CD14-positive monocyte (primary cell): ENCODE data around the gene GRM5. TPM values are rescaled to one million over a fixed set of nuclear protein-coding genes. Genes with fewer than 3 reads are reported as not detected.

Source experiments
- DNase-seq, 3 donors: peaks; one replicate each; pipeline ENCODE4 v3.0.0-alpha.2; 2011 to 2022
- H2AFZ ChIP-seq: 2 replicates; pipeline ENCODE4 v1.6.0; 2012; ENCODE audit warnings: mild to moderate bottlenecking, low read depth, low read length, inconsistent platforms; ENCODE audit not compliant: insufficient read depth, poor library complexity, severe bottlenecking
- H3K27ac ChIP-seq, 2 donors: 1 replicate in 1 of 2; 2 replicates in 1 of 2; pipeline ENCODE4 v1.5.1; 2012 to 2013; ENCODE audit warnings: low read length in 2 of 2, control low read depth in 1 of 2, inconsistent platforms in 1 of 2, low read depth in 1 of 2, mild to moderate bottlenecking in 1 of 2
- H3K27me3 ChIP-seq, 2 donors: one replicate each; pipeline versions ENCODE4 v1.6.0 to v1.6.1; 2011 to 2013; ENCODE audit warnings: low read length in 2 of 2; ENCODE audit not compliant: control insufficient read depth in 2 of 2, insufficient read depth in 2 of 2
- H3K36me3 ChIP-seq, 2 donors: replicated peaks in 1 of 2; 1 replicate in 1 of 2; 2 replicates in 1 of 2; pipeline versions ENCODE4 v1.5.1 to v1.6.1; 2012 to 2013; ENCODE audit warnings: low read length in 2 of 2, control low read depth in 1 of 2, inconsistent platforms in 1 of 2, mild to moderate bottlenecking in 1 of 2; ENCODE audit not compliant: insufficient read depth in 2 of 2, control insufficient read depth in 1 of 2
- H3K4me1 ChIP-seq, 2 donors: 1 replicate in 1 of 2; 2 replicates in 1 of 2; pipeline versions ENCODE4 v1.5.1 to v1.6.1; 2012 to 2013; ENCODE audit warnings: low read length in 2 of 2, control low read depth in 1 of 2, inconsistent platforms in 1 of 2, mild to moderate bottlenecking in 1 of 2, moderate library complexity in 1 of 2; ENCODE audit not compliant: insufficient read depth in 2 of 2, control insufficient read depth in 1 of 2
- H3K4me2 ChIP-seq: replicated peaks from 2 replicates; pipeline ENCODE3; 2012; ENCODE audit warnings: low read length, moderate library complexity, mild to moderate bottlenecking; ENCODE audit not compliant: poor library complexity, severe bottlenecking; ENCODE audit errors: extremely low read depth
- H3K4me3 ChIP-seq, 3 experiments: fragments of 200-600 bp in 1 of 3; sonication (generic) in 1 of 3; replicated peaks in 1 of 3; 1 replicate in 2 of 3; 2 replicates in 1 of 3; pipeline ENCODE4 v1.5.1; 2011 to 2013; ENCODE audit warnings: low read length in 3 of 3, mild to moderate bottlenecking in 3 of 3, control low read depth in 2 of 3, low read depth in 2 of 3, inconsistent platforms in 1 of 3, moderate library complexity in 1 of 3
- H3K79me2 ChIP-seq: 2 replicates; pipeline ENCODE4 v1.6.0; 2012; ENCODE audit warnings: mild to moderate bottlenecking, control low read depth, inconsistent platforms, low read length, moderate library complexity; ENCODE audit not compliant: insufficient read depth
- H3K9ac ChIP-seq: 2 replicates; pipeline ENCODE4 v1.6.0; 2017; ENCODE audit warnings: low read length, mild to moderate bottlenecking; ENCODE audit not compliant: insufficient read depth, poor library complexity, severe bottlenecking
- H3K9me3 ChIP-seq, 2 donors: replicated peaks in 1 of 2; 1 replicate in 1 of 2; 2 replicates in 1 of 2; pipeline versions ENCODE4 v1.5.1 to v1.6.1; 2012 to 2013; ENCODE audit warnings: low read length in 2 of 2, control low read depth in 1 of 2; ENCODE audit not compliant: control insufficient read depth in 1 of 2, insufficient read depth in 1 of 2
- H4K20me1 ChIP-seq: 2 replicates; pipeline ENCODE4 v1.6.0; 2012; ENCODE audit warnings: mild to moderate bottlenecking, low read length, control low read depth, moderate library complexity; ENCODE audit not compliant: insufficient read depth
- H3K27ac Mint-ChIP-seq, 7 donors: one replicate each; pipeline ENCODE4 v1.8.0; 2020; ENCODE audit warnings: mild to moderate bottlenecking in 7 of 7, mixed read lengths in 7 of 7, moderate library complexity in 6 of 7, inconsistent platforms in 2 of 7
- H3K27me3 Mint-ChIP-seq, 3 donors: one replicate each; pipeline ENCODE4 v1.8.0; 2021 to 2022; ENCODE audit warnings: low read depth in 3 of 3, mild to moderate bottlenecking in 3 of 3, mixed read lengths in 3 of 3, moderate library complexity in 3 of 3, inconsistent platforms in 1 of 3
- H3K36me3 Mint-ChIP-seq, 2 donors: one replicate each; pipeline ENCODE4 v1.8.0; 2020; ENCODE audit warnings: mixed read lengths in 2 of 2, inconsistent platforms in 1 of 2, mild to moderate bottlenecking in 1 of 2
- H3K4me1 Mint-ChIP-seq: one replicate; pipeline ENCODE4 v1.8.0; 2020; ENCODE audit warnings: mild to moderate bottlenecking, mixed read lengths
- H3K4me3 Mint-ChIP-seq, 2 donors: one replicate each; pipeline ENCODE4 v1.8.0; 2020; ENCODE audit warnings: mild to moderate bottlenecking in 2 of 2, mixed read lengths in 2 of 2, moderate library complexity in 1 of 2
- H3K9me3 Mint-ChIP-seq, 7 donors: one replicate each; pipeline ENCODE4 v1.8.0; 2020 to 2022; ENCODE audit warnings: mixed read lengths in 7 of 7, mild to moderate bottlenecking in 6 of 7, moderate library complexity in 6 of 7, inconsistent platforms in 2 of 7
- CTCF ChIP-seq: fragments of 200-600 bp; IDR thresholded peaks from one replicate; pipeline ENCODE4 v1.8.0; 2022; ENCODE audit warnings: antibody characterized with exemption, mild to moderate bottlenecking
- WGBS: methylation state at CpG from one replicate; pipeline ENCODE4 v1.1.5; 2013; ENCODE audit warnings: missing lambda C conversion rate; ENCODE audit not compliant: insufficient coverage; 5-methylcytosine and 5-hydroxymethylcytosine counted together
- intact Hi-C, 2 donors: fragments of 100-400 bp; cut with micrococcal nuclease; formaldehyde crosslinking; loops; one replicate each; pipeline versions ENCODE4 v1.15.0 to v1.15.1; 2023
- polyA plus RNA-seq, 3 donors: library from polyadenylated mRNA; depleted of rRNA in 1 of 3; unstranded in 2 of 3; stranded (reverse) in 1 of 3; fragments of 300-500 nt in 2 of 3; fragments of >200 nt in 1 of 3; fragmentation: Illumina TruSeq in 2 of 3; gene quantifications; 1 replicate in 2 of 3; 2 replicates in 1 of 3; pipeline ENCODE4 v1.2.3, GENCODE V29; 2012 to 2021

Gene GRM5
- polyA plus RNA-seq, 3 donors: not detected

GRCh38 chr11:88543902-88544655, 521.7 kb downstream of the GRM5 start:
- no peaks in the 10 kb centered on the region for H3K27me3 ChIP-seq
- DNase-seq: peak; percentile 44 to 63 (median 58)
- no peak overlapping the region for H3K9ac ChIP-seq
- H3K9me3 ChIP-seq: no peaks in the 10 kb centered on the region
- no peak overlapping the region for H2AFZ ChIP-seq
- no peaks in the 10 kb centered on the region for H3K79me2 ChIP-seq
- peaks cover 2% of the 10 kb centered on the region for H3K4me1 Mint-ChIP-seq
- no peaks in the 10 kb centered on the region for H3K36me3 Mint-ChIP-seq
- peaks cover 1 to 2% (median 1%) of the 10 kb centered on the region in 3 donors for H3K27me3 Mint-ChIP-seq
- intact Hi-C loops: loop anchor here in 1 of 2 donors (10.0 kb wide), 1 partner anchor 309 kb away; no protein-coding TSS in a partner anchor
- no peak overlapping the region for H3K27ac ChIP-seq
- no peaks in the 10 kb centered on the region for H3K36me3 ChIP-seq
- 5% methylated on average over 2 of the region's 5 CpGs for WGBS
- H3K4me1 ChIP-seq: no peaks in the 10 kb centered on the region
- no peaks in the 10 kb centered on the region for H4K20me1 ChIP-seq
- peak overlapping the region in 1 of 7 donors; percentile 8 for H3K27ac Mint-ChIP-seq
- H3K4me3 Mint-ChIP-seq: no peak overlapping the region
- H3K9me3 Mint-ChIP-seq: peaks cover 0 to 2% (median 0%) of the 10 kb centered on the region in 7 donors
- peak; percentile 97 for TF ChIP-seq CTCF
- no peak overlapping the region for H3K4me2 ChIP-seq
- H3K4me3 ChIP-seq: no peak overlapping the region

GRCh38 chr11:88541006-88541405, 524.8 kb downstream of the GRM5 start:
- Histone ChIP-seq H3K79me2 (no peaks in the 10 kb centered on the region), H3K27me3 (no peaks in the 10 kb centered on the region), H3K9ac (no peak overlapping the region), H3K4me3 (no peak overlapping the region), H3K9me3 (no peaks in the 10 kb centered on the region), H3K4me1 (no peaks in the 10 kb centered on the region), H3K4me2 (no peak overlapping the region), H2AFZ (no peak overlapping the region), H3K36me3 (no peaks in the 10 kb centered on the region), H3K27ac (no peak overlapping the region), H4K20me1 (no peaks in the 10 kb centered on the region)
- Mint-ChIP-seq H3K27me3 (peaks cover 1 to 2% (median 1%) of the 10 kb centered on the region in 3 donors), H3K36me3 (no peaks in the 10 kb centered on the region), H3K4me3 (no peak overlapping the region), H3K4me1 (peaks cover 2% of the 10 kb centered on the region), H3K27ac (no peak overlapping the region), H3K9me3 (peaks cover 0 to 2% (median 0%) of the 10 kb centered on the region in 7 donors)
- no CpG with 5 or more reads among the region's 6 CpGs for WGBS
- DNase-seq: no peak
- TF ChIP-seq CTCF: no peak
- intact Hi-C loops: loop anchor here in 1 of 2 donors (10.0 kb wide), 1 partner anchor 306 kb away; no protein-coding TSS in a partner anchor
